ENCODE results near the gene TEX19. TPM values are rescaled to one million over a fixed set of nuclear protein-coding genes. Genes with fewer than 3 reads are reported as not detected.
"Not testable (repeated sequence)": the region's sequence is repeated elsewhere in the genome, so short reads cannot be mapped to it uniquely, and the experiment has no call there.

TEX19 gene
- total RNA-seq, 2 donors from 2014 or later = not detected

GRCh38 chr17:82372249-82373071 lies 13.4 kb downstream of the TEX19 start:
- no peak for TF ChIP-seq CTCF (IDR thresholded peaks at IDR 0.05)
- Histone ChIP-seq H3K36me3 (no peaks in the 10 kb centered on the region), H3K4me1 (peaks cover 0 to 27% of the 10 kb centered on the region in 2 donors), H3K27ac (peak overlapping the region in 1 of 2 donors; percentile 22), H3K9me3 (no peaks in the 10 kb centered on the region), H3K4me3 (peak overlapping the region; percentile 33 to 43), H3K27me3 (peaks cover 0 to 17% of the 10 kb centered on the region in 2 donors)
- DNase-seq (ENCODE audit: low spot score) = no peak

GRCh38 chr17:82373072-82373452 lies 14.0 kb downstream of the TEX19 start:
- DNase-seq (ENCODE audit: low spot score); H3K27ac ChIP-seq; H3K36me3 ChIP-seq; H3K4me3 ChIP-seq; H3K9me3 ChIP-seq: not testable (repeated sequence)
- Histone ChIP-seq H3K4me1 (peaks cover 0 to 27% of the 10 kb centered on the region in 2 donors), H3K27me3 (peaks cover 0 to 17% of the 10 kb centered on the region in 2 donors)

GRCh38 chr17:82373731-82374625 lies 14.9 kb downstream of the TEX19 start:
- no peak for DNase-seq (ENCODE audit: low spot score)
- no peak overlapping the region for H3K27ac ChIP-seq
- TF ChIP-seq CTCF (IDR thresholded peaks at IDR 0.05) = no peak
- no peaks in the 10 kb centered on the region for H3K9me3 ChIP-seq
- peaks cover 0 to 17% of the 10 kb centered on the region in 2 donors for H3K27me3 ChIP-seq
- H3K36me3 ChIP-seq = no peaks in the 10 kb centered on the region
- H3K4me3 ChIP-seq = no peak overlapping the region
- peaks cover 0 to 27% of the 10 kb centered on the region in 2 donors for H3K4me1 ChIP-seq

GRCh38 chr17:82374626-82375331 lies 15.7 kb downstream of the TEX19 start:
- Histone ChIP-seq H3K36me3 (no peaks in the 10 kb centered on the region), H3K27ac (no peak overlapping the region), H3K4me3 (no peak overlapping the region), H3K4me1 (peaks cover 0 to 30% of the 10 kb centered on the region in 2 donors), H3K27me3 (peaks cover 0 to 17% of the 10 kb centered on the region in 2 donors), H3K9me3 (no peaks in the 10 kb centered on the region)
- no peak for TF ChIP-seq CTCF (IDR thresholded peaks at IDR 0.05)
- DNase-seq (ENCODE audit: low spot score) = no peak

GRCh38 chr17:82375359-82376041 lies 16.5 kb downstream of the TEX19 start:
- H3K4me1 ChIP-seq = peaks cover 0 to 28% of the 10 kb centered on the region in 2 donors
- H3K9me3 ChIP-seq = no peaks in the 10 kb centered on the region
- peaks cover 0 to 17% of the 10 kb centered on the region in 2 donors for H3K27me3 ChIP-seq
- H3K36me3 ChIP-seq = no peaks in the 10 kb centered on the region
- no peak overlapping the region for H3K27ac ChIP-seq
- H3K4me3 ChIP-seq = no peak overlapping the region
- no peak for TF ChIP-seq CTCF (IDR thresholded peaks at IDR 0.05)
- DNase-seq (ENCODE audit: low spot score) = no peak
